Endothelial cell of umbilical vein (primary cell): ENCODE data around the gene MYADML2. TPM values are rescaled to one million over a fixed set of nuclear protein-coding genes. Genes with fewer than 3 reads are reported as not detected.

Experiments used
- BruUV-seq: library from RNA; stranded (reverse); fragments of 400-500 nt; replicated peaks from 2 replicates; lab custom pipeline; 2021; lab: Mats Ljungman, UMichigan
- CTCF ChIA-PET: fragments of 300-600, 350-600 bp; sonication (Branson Sonifier 250); formaldehyde crosslinking; loops from one replicate; lab custom pipeline; 2021; ENCODE audit warnings: antibody characterized with exemption, inconsistent platforms; lab: Charles Lee
- POLR2A ChIA-PET: fragments of 300-600, 350-600 bp; sonication (Branson Sonifier 250); formaldehyde crosslinking; loops from one replicate; lab custom pipeline; 2021; ENCODE audit warnings: antibody characterized with exemption, inconsistent platforms; lab: Charles Lee
- DNase-seq: peaks from one replicate; pipeline ENCODE4 v3.0.0-alpha.2; 2011; ENCODE audit warnings: low read depth, low spot score
- FAIRE-seq: peaks from 2 replicates; lab custom pipeline; 2011; peaks lifted over from hg19 to GRCh38; lab: Jason Lieb, UNC
- H2AFZ ChIP-seq: 2 replicates; pipeline ENCODE4 v1.6.0; 2012; ENCODE audit warnings: low read depth, low read length, control low read depth, inconsistent platforms
- H3K27ac ChIP-seq: 2 replicates; pipeline ENCODE4 v1.5.1; 2011; ENCODE audit warnings: low read depth, mild to moderate bottlenecking, control low read depth, low read length, moderate library complexity; ENCODE audit not compliant: insufficient read depth
- H3K27me3 ChIP-seq, 2 experiments: 2 replicates each; pipeline versions ENCODE4 v1.6.0 to v1.6.1; 2011; ENCODE audit warnings: low read length in 2 of 2, mixed read lengths in 1 of 2; ENCODE audit not compliant: control insufficient read depth in 2 of 2, insufficient read depth in 2 of 2
- H3K36me3 ChIP-seq, 2 experiments: 2 replicates in 1 of 2; 3 replicates in 1 of 2; pipeline ENCODE4 v1.5.1; 2011; ENCODE audit warnings: low read length in 2 of 2, mild to moderate bottlenecking in 1 of 2, moderate library complexity in 1 of 2; ENCODE audit not compliant: control insufficient read depth in 2 of 2, insufficient read depth in 2 of 2; ENCODE audit errors: extremely low read depth in 1 of 2
- H3K4me1 ChIP-seq: 3 replicates; pipeline ENCODE4 v1.5.1; 2011; ENCODE audit warnings: mild to moderate bottlenecking, low read length; ENCODE audit not compliant: control insufficient read depth, insufficient read depth; ENCODE audit errors: extremely low read depth
- H3K4me2 ChIP-seq: 2 replicates; pipeline ENCODE4 v1.6.1; 2011; ENCODE audit warnings: low read length, control low read depth, mixed read lengths; ENCODE audit not compliant: insufficient read depth
- H3K4me3 ChIP-seq, 3 experiments: fragments of 200-600 bp in 1 of 3; sonication (generic), shearing (Covaris generic) in 1 of 3; replicated peaks in 1 of 3; 2 replicates each; pipeline ENCODE4 v1.5.1; 2011 to 2016; ENCODE audit warnings: control low read depth in 3 of 3, low read length in 3 of 3, mild to moderate bottlenecking in 2 of 3, inconsistent platforms in 1 of 3, low read depth in 1 of 3, moderate library complexity in 1 of 3; ENCODE audit not compliant: insufficient read depth in 1 of 3
- H3K79me2 ChIP-seq: 2 replicates; pipeline ENCODE4 v1.6.0; 2012; ENCODE audit warnings: low read length, inconsistent platforms; ENCODE audit not compliant: control insufficient read depth, insufficient read depth
- H3K9ac ChIP-seq: replicated peaks from 2 replicates; pipeline ENCODE3; 2011; ENCODE audit warnings: low read length, control low read depth; ENCODE audit not compliant: insufficient read depth; ENCODE audit errors: extremely low read depth
- H3K9me1 ChIP-seq: replicated peaks from 3 replicates; pipeline ENCODE4 v1.6.0; 2011; ENCODE audit warnings: mild to moderate bottlenecking, low read length; ENCODE audit not compliant: control insufficient read depth, insufficient read depth; ENCODE audit errors: extremely low read depth
- H3K9me3 ChIP-seq: replicated peaks from 2 replicates; pipeline ENCODE4 v1.5.1; 2012; ENCODE audit warnings: low read length, inconsistent platforms; ENCODE audit not compliant: control insufficient read depth, insufficient read depth
- H4K20me1 ChIP-seq: replicated peaks from 2 replicates; pipeline ENCODE3; 2011; ENCODE audit warnings: mild to moderate bottlenecking, low read length; ENCODE audit not compliant: control insufficient read depth, insufficient read depth; ENCODE audit errors: extremely low read depth
- EZH2 ChIP-seq: IDR thresholded peaks from 2 replicates; pipeline ENCODE4 v1.6.1; 2012; ENCODE audit warnings: borderline replicate concordance, low read depth, mild to moderate bottlenecking, moderate library complexity, low read length, inconsistent platforms; ENCODE audit not compliant: severe bottlenecking
- FOS ChIP-seq: IDR thresholded peaks from 2 replicates; pipeline ENCODE4 v1.6.1; 2011; ENCODE audit warnings: mild to moderate bottlenecking, low read length, moderate library complexity, borderline replicate concordance; ENCODE audit not compliant: insufficient read depth
- GATA2 ChIP-seq: IDR thresholded peaks from 2 replicates; pipeline ENCODE4 v1.7.0; 2011; ENCODE audit warnings: low read depth, mild to moderate bottlenecking, moderate library complexity, mixed read lengths, low read length; ENCODE audit not compliant: insufficient read length, insufficient read depth
- JUN ChIP-seq: IDR thresholded peaks from 2 replicates; pipeline ENCODE4 v1.6.1; 2011; ENCODE audit warnings: borderline replicate concordance, low read depth; ENCODE audit not compliant: insufficient read length, insufficient read depth
- MYC ChIP-seq: IDR thresholded peaks from one replicate; pipeline ENCODE4 v1.6.1; 2011; ENCODE audit warnings: mild to moderate bottlenecking, low read depth, low read length
- POLR2A ChIP-seq: IDR thresholded peaks from 2 replicates; pipeline ENCODE4 v1.6.1; 2012; ENCODE audit warnings: low read depth, mild to moderate bottlenecking, control low read depth, low read length
- POLR2AphosphoS5 ChIP-seq: IDR thresholded peaks from 2 replicates; pipeline ENCODE4 v1.6.1; 2012; ENCODE audit warnings: low read depth, mild to moderate bottlenecking, control low read depth, low read length, moderate library complexity; ENCODE audit not compliant: insufficient read depth
- dilution Hi-C: fragments of 300-500 bp; cut with MboI; formaldehyde crosslinking; loops from one replicate; pipeline ENCODE4 v1.15.0; 2019; ENCODE audit warnings: low sequenced_read_pairs; ENCODE audit not compliant: extremely low pct_ligation_motif_present
- intact Hi-C: fragments of 100-400 bp; cut with micrococcal nuclease; formaldehyde crosslinking; loops from one replicate; pipeline ENCODE4 v1.10.0; 2022
- polyA plus RNA-seq, 4 experiments: library from polyadenylated mRNA; depleted of rRNA in 3 of 4; stranded (reverse) in 3 of 4; unstranded in 1 of 4; fragments of >200 nt; gene quantifications; 2 replicates each; pipeline versions ENCODE4 v1.2.1 to v1.2.3, GENCODE V29; 2011 to 2012; ENCODE audit warnings: missing spikeins in 1 of 4
- total RNA-seq: library from RNA; stranded (reverse); gene quantifications from 2 replicates; pipeline ENCODE4 v1.2.3, GENCODE V29; 2021
- TF ChIP-seq, protein P1 (sequence below), 2 donors: IDR thresholded peaks; 1 replicate in 1 of 2; 2 replicates in 1 of 2; pipeline ENCODE4 v1.5.1; 2011; ENCODE audit warnings: low read length in 2 of 2, mild to moderate bottlenecking in 2 of 2, moderate library complexity in 2 of 2, control low read depth in 1 of 2, inconsistent platforms in 1 of 2, low read depth in 1 of 2; ENCODE audit not compliant: insufficient read depth in 1 of 2; ENCODE audit errors: extremely low read depth in 1 of 2
- TF ChIP-seq, protein P2 (sequence below): IDR thresholded peaks from 2 replicates; pipeline ENCODE4 v1.6.1; 2011; ENCODE audit not compliant: insufficient read depth, insufficient read length

The MYADML2 gene
- total and polyA plus RNA-seq, 2 donors (not counting 3 experiments of a cell fraction or from before 2014, with no cell fraction given) = not detected

DNA sequence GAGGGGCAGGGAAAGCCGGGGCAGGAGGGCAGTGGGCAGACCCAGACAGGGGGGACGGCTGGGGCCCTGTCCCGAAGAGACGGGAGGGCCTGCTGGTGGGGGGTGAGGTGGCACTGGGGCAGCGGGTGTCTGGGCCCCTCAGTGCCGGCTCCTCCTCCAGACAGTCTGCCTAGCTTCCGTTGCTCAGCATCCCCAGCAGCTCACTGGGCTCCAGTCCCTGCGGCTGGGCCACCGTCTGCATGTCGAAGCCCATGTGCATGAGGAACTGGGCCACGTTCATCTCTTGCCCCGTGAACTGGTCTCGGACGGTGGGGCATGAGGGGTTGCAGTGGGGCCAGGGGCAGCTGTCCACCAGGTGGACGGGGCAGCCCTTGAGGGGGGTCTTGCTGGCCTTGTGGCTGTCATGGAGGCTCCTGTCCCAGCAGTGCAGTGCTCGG lies 5.8 kb upstream of the MYADML2 start:
- no peaks in the 10 kb centered on the region for H3K79me2 ChIP-seq
- no TSS peak for BruUV-seq
- no peak overlapping the region for H3K4me3 ChIP-seq
- H2AFZ ChIP-seq = no peak overlapping the region
- no peaks in the 10 kb centered on the region for H3K36me3 ChIP-seq
- no peak overlapping the region for H3K9ac ChIP-seq
- POLR2A ChIA-PET = no interaction called here
- CTCF ChIA-PET = interaction anchor here (0.8 to 1.4 kb wide), 2 partner anchors 25 to 67 kb away, joined by 3 to 4 read pairs; partner anchors contain the start of gene MAFG
- no peak for TF ChIP-seq JUN
- TF ChIP-seq, protein P1, sequence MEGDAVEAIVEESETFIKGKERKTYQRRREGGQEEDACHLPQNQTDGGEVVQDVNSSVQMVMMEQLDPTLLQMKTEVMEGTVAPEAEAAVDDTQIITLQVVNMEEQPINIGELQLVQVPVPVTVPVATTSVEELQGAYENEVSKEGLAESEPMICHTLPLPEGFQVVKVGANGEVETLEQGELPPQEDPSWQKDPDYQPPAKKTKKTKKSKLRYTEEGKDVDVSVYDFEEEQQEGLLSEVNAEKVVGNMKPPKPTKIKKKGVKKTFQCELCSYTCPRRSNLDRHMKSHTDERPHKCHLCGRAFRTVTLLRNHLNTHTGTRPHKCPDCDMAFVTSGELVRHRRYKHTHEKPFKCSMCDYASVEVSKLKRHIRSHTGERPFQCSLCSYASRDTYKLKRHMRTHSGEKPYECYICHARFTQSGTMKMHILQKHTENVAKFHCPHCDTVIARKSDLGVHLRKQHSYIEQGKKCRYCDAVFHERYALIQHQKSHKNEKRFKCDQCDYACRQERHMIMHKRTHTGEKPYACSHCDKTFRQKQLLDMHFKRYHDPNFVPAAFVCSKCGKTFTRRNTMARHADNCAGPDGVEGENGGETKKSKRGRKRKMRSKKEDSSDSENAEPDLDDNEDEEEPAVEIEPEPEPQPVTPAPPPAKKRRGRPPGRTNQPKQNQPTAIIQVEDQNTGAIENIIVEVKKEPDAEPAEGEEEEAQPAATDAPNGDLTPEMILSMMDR (IDR thresholded peaks at IDR 0.05; ENCODE audit: extremely low read depth in 1 of 2, insufficient read depth in 1 of 2, low read depth in 1 of 2, low read length in 2 of 2) = no peak
- FAIRE-seq (no peak), DNase-seq (no peak)
- no peaks in the 10 kb centered on the region for H4K20me1 ChIP-seq
- no peaks in the 10 kb centered on the region for H3K4me1 ChIP-seq
- dilution Hi-C loops = no loop called here
- H3K27ac ChIP-seq = no peak overlapping the region
- intact Hi-C loops = no loop called here
- H3K4me2 ChIP-seq = no peak overlapping the region
- no peaks in the 10 kb centered on the region for H3K9me3 ChIP-seq
- H3K27me3 ChIP-seq = no peaks in the 10 kb centered on the region
- H3K9me1 ChIP-seq = no peaks in the 10 kb centered on the region

DNA sequence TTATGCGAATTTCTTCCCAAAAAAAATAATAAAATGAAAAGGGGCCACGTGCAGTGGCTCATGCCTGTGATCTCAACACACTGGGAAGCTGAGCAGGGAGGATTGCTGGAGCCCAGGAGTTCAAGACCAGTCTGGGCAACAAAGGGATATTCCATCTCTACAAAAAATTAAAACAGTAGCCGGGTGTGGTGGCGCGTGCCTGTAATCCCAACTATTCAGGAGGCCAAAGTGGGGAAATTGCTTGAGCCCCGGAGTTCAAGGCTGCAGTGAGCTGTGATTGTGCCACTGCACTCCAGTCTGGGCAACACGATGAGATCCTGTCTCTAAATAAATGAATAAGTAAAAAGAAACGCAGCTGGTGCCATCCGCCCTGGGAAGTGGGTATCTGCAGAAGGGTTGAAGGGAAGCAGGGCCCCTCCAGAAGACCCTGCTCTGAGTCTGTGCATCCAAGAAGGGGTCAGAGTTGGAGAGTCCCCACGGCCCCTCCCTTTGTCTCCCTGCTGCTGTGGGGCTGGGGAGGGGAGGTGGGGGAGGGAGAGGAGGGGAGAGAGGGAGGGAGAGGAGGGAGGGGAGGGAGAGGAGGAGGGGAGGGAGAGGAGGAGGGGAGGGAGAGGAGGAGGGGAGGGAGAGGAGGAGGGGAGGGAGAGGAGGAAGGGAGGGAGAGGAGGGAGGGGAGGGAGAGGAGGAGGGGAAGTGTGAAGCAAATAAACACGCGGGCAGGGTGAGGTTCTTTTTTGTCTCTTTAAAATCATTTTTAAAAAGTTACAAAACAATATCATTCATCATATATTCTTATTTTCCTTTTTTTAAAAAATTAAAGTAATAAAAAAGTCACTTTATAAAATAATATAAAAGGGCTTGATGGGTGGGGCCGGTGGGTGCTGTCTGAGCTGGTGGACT lies 5.0 kb upstream of the MYADML2 start:
- Histone ChIP-seq H3K27me3 (no peaks in the 10 kb centered on the region), H4K20me1 (no peaks in the 10 kb centered on the region), H3K9ac (no peak overlapping the region), H3K4me1 (no peaks in the 10 kb centered on the region), H3K79me2 (no peaks in the 10 kb centered on the region), H3K4me3 (no peak overlapping the region), H3K9me1 (no peaks in the 10 kb centered on the region), H3K27ac (no peak overlapping the region), H3K4me2 (no peak overlapping the region), H3K36me3 (no peaks in the 10 kb centered on the region), H3K9me3 (no peaks in the 10 kb centered on the region), H2AFZ (no peak overlapping the region)
- FAIRE-seq (no peak), DNase-seq (no peak)
- BruUV-seq = no TSS peak
- intact Hi-C loops = no loop called here
- ChIA-PET CTCF (interaction anchor here (1.4 kb wide), 1 partner anchor 25 kb away, joined by 3 read pairs; the partner anchor contains the start of gene MAFG), POLR2A (no interaction called here)
- TF ChIP-seq, protein P1 (IDR thresholded peaks at IDR 0.05; ENCODE audit: extremely low read depth in 1 of 2, insufficient read depth in 1 of 2, low read depth in 1 of 2, low read length in 2 of 2) = no peak
- TF ChIP-seq EZH2 = no peak
- TF ChIP-seq POLR2AphosphoS5 = no peak
- TF ChIP-seq, protein P2, sequence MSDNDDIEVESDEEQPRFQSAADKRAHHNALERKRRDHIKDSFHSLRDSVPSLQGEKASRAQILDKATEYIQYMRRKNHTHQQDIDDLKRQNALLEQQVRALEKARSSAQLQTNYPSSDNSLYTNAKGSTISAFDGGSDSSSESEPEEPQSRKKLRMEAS = no peak
- TF ChIP-seq FOS = no peak
- TF ChIP-seq GATA2 = no peak
- no peak for TF ChIP-seq MYC
- TF ChIP-seq JUN = no peak
- TF ChIP-seq POLR2A = no peak
- dilution Hi-C loops = no loop called here
